GM12872 (cell line): ENCODE measurements around the gene UBXN2A.

Experiments used
- TF ChIP-seq, protein P1 (sequence below): IDR thresholded peaks from 3 replicates; pipeline ENCODE4 v1.5.1; 2011; ENCODE audit warnings: low read depth, mild to moderate bottlenecking, low read length, moderate library complexity; ENCODE audit not compliant: insufficient read depth

UBXN2A gene

GRCh38 chr2:23992931-23993330, 52.7 kb downstream of the UBXN2A start:
- TF ChIP-seq, protein P1, sequence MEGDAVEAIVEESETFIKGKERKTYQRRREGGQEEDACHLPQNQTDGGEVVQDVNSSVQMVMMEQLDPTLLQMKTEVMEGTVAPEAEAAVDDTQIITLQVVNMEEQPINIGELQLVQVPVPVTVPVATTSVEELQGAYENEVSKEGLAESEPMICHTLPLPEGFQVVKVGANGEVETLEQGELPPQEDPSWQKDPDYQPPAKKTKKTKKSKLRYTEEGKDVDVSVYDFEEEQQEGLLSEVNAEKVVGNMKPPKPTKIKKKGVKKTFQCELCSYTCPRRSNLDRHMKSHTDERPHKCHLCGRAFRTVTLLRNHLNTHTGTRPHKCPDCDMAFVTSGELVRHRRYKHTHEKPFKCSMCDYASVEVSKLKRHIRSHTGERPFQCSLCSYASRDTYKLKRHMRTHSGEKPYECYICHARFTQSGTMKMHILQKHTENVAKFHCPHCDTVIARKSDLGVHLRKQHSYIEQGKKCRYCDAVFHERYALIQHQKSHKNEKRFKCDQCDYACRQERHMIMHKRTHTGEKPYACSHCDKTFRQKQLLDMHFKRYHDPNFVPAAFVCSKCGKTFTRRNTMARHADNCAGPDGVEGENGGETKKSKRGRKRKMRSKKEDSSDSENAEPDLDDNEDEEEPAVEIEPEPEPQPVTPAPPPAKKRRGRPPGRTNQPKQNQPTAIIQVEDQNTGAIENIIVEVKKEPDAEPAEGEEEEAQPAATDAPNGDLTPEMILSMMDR: no peak

DNA sequence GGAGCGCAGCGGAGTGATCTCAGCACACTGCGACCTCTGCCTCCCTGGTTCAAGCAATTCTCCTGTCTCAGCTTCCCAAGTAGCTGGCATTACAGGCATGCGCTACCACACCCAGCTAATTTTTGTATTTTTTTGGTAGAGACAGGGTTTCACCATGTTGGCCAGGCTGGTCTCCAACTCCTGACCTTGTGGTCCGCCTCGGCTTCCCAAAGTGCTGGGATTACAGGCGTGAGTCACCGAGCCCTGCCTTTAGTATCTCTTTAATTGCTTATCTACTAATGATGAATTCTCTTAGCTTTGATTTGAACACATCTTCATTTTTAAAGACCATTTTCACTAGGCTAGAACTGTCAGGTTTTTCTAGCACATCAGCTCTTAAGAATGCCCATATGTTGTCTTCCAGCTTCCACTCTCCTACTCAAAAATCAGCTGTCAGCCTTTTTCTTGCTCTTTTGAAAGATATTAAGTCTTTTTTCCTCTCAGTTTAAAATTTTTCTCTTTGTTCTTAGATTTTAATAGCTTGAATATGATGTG, 53.5 kb downstream of the UBXN2A start:
- TF ChIP-seq, protein P1: no peak

GRCh38 chr2:23994567-23994966, 54.3 kb downstream of the UBXN2A start:
- TF ChIP-seq, protein P1: no peak

DNA sequence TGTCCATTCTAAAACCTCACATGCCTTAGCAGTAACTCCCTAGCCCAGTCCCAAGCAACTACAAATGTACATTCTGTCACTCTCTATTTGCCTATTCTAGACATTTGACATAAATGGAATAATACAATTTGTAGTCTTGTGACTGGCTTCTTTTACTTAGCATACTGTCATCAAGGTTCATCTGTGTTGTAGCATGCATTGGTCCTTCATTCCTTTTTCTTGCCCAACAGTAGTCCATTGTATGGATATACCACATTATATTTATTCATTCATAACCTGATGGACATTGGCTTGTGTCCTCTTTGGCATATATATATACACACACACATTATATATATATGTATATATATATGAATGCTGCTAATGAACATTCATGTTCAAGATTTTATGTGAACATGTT, 67.4 kb downstream of the UBXN2A start:
- TF ChIP-seq, protein P1: no peak

DNA sequence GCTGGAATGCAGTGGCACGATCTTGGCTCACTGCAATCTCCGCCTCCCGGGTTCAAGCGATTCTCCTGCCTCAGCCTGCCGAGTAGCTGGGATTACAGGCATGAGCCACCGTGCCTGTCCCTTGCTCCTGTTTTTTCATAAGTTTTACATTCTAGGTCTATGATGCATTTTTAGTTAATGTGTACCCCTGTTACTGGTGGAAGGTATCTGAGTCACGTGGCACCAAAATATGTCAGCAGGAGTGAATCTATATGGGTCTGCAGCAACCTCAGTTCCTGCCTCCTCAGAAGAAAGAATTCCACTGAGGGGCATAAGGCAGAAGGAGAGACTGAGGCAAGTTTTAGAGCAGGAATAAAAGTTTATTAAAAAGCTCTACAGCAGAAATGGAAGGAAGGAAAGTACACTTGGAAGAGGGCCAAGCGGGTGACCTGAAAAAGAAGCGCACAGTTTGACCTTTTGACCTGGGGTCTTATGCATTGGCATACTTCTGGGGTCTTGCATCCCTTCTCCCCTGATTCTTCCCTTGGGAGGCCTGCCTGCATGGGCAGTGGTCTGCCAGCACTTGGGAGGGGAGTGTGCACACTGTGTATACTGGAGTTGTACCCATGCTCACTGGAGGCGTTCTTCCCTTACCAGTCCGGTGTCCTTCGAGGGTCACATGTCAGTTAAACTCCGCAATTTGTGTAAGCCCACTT, 68.6 kb downstream of the UBXN2A start:
- TF ChIP-seq, protein P1: no peak

GRCh38 chr2:24009367-24009679, 69.1 kb downstream of the UBXN2A start:
- TF ChIP-seq, protein P1: no peak

DNA sequence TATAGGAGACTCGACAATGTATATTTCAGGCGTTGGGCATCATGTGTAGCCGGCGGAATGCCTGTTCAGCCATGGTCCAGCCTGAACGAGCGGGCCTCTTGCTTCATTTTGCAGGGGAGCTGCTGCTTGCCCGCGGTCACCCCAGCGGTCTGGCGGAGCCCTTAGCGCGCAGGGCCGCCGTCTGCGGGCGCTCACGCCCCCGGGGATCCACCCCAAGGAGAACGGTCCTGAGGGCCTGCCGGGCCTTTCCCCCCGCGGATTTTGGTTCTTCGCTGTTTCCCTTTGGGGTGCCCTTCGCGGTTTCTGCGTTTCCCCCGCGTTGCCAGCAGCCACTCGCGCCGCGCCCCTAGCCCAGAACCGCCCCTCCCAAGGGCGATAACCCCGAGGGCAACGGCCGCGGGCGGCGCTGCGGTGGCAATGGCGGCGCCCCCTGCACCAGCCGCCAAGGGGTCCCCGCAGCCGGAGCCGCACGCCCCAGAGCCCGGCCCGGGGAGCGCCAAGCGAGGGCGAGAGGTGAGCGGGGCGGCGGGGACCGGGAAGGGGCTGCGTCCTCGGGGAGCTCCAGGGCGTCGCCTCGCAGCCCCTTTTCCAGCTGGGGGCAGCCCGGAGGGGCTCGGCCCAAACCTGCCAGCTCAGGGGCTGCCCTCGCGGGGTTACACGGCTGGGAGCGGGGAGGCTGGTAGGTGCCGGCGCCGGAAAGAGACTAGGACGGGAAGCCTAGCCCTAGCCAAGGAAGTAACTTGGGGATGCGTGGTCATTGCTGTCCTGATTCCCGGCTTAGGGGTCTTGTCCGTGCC, 69.6 kb downstream of the UBXN2A start, which contains the start of gene MFSD2B:
Gene MFSD2B, plus strand, starts transcription at position 406 of the 797 bp plus-strand sequence. Its CDS starts 12 bp downstream, at position 418.
- TF ChIP-seq, protein P1: no peak
